Neural cell (in vitro differentiated cells): Measurements from ENCODE around the gene FOXP4. TPM values are rescaled to one million over a fixed set of nuclear protein-coding genes. Genes with fewer than 3 reads are reported as not detected.

Experiments used
- H2AFZ ChIP-seq: fragments of 200-600, 300-800 bp; sonication (generic), shearing (Covaris generic); 2 replicates; pipeline ENCODE4 v1.6.0; 2014; ENCODE audit warnings: low read depth, mild to moderate bottlenecking, antibody characterized with exemption, low read length, moderate library complexity
- H3F3A ChIP-seq: fragments of 200-600 bp; shearing (Covaris generic); 2 replicates; pipeline ENCODE4 v1.6.1; 2016; ENCODE audit warnings: mild to moderate bottlenecking, moderate library complexity, mixed read lengths, antibody characterized with exemption, low read length; ENCODE audit not compliant: insufficient read depth, poor library complexity, severe bottlenecking
- H3K27ac ChIP-seq: fragments of 200-600, 300-800 bp; sonication (generic), shearing (Covaris generic); 2 replicates; pipeline ENCODE4 v1.5.1; 2014; ENCODE audit warnings: mild to moderate bottlenecking, low read length, moderate library complexity
- H3K27me3 ChIP-seq: fragments of 300-800, 200-600 bp; sonication (generic), shearing (Covaris generic); 2 replicates; pipeline ENCODE4 v1.6.0; 2014; ENCODE audit warnings: mild to moderate bottlenecking, low read depth, low read length, moderate library complexity; ENCODE audit not compliant: insufficient read depth
- H3K36me3 ChIP-seq: fragments of 300-800, 200-600 bp; sonication (generic), shearing (Covaris generic); 2 replicates; pipeline ENCODE4 v1.5.1; 2014; ENCODE audit warnings: mild to moderate bottlenecking, antibody characterized with exemption, low read length, moderate library complexity; ENCODE audit not compliant: insufficient read depth
- H3K4me2 ChIP-seq: fragments of 300-800, 200-600 bp; sonication (generic), shearing (Covaris generic); 2 replicates; pipeline ENCODE4 v1.6.0; 2014; ENCODE audit warnings: mild to moderate bottlenecking, low read length
- H3K4me3 ChIP-seq: fragments of 300-800, 200-600 bp; sonication (generic), shearing (Covaris generic); 2 replicates; pipeline ENCODE4 v1.5.1; 2014; ENCODE audit warnings: mild to moderate bottlenecking, low read length, moderate library complexity
- H3K79me2 ChIP-seq: fragments of 200-600 bp; shearing (Covaris generic); replicated peaks from 2 replicates; pipeline ENCODE4 v1.6.0; 2014; ENCODE audit warnings: mild to moderate bottlenecking, low read length, moderate library complexity; ENCODE audit not compliant: insufficient read depth
- H3K9ac ChIP-seq: fragments of 300-800, 200-600 bp; sonication (generic), shearing (Covaris generic); 2 replicates; pipeline ENCODE4 v1.6.1; 2016; ENCODE audit warnings: mild to moderate bottlenecking, low read length, mixed read lengths
- H3K9me2 ChIP-seq: fragments of 200-600 bp; shearing (Covaris generic); 2 replicates; pipeline ENCODE4 v1.6.1; 2016; ENCODE audit warnings: mild to moderate bottlenecking, low read length, mixed read lengths; ENCODE audit not compliant: insufficient read depth
- H3K9me3 ChIP-seq: fragments of 200-600, 300-800 bp; sonication (generic), shearing (Covaris generic); 2 replicates; pipeline ENCODE4 v1.6.1; 2016; ENCODE audit warnings: mild to moderate bottlenecking, mixed run types, low read length, moderate library complexity, mixed read lengths
- H4K20me1 ChIP-seq: fragments of 200-600 bp; shearing (Covaris generic); 2 replicates; pipeline ENCODE4 v1.6.1; 2016; ENCODE audit warnings: mild to moderate bottlenecking, mixed run types; ENCODE audit not compliant: insufficient read depth
- EP300 ChIP-seq: fragments of 450-650 bp; conservative IDR thresholded peaks from 2 replicates; pipeline ENCODE4 v1.6.1; 2014; ENCODE audit warnings: antibody characterized with exemption, mild to moderate bottlenecking, moderate library complexity; ENCODE audit not compliant: poor library complexity, severe bottlenecking
- EZH2 ChIP-seq: fragments of 200-600, 300-800 bp; shearing (Covaris generic), sonication (generic); IDR thresholded peaks from 2 replicates; pipeline ENCODE4 v1.6.1; 2014; ENCODE audit warnings: antibody characterized with exemption, low read length, borderline replicate concordance, mild to moderate bottlenecking; ENCODE audit not compliant: insufficient read depth, poor library complexity, severe bottlenecking
- MXI1 ChIP-seq: fragments of 450-650 bp; conservative IDR thresholded peaks from 2 replicates; pipeline ENCODE4 v1.6.1; 2014; ENCODE audit warnings: antibody characterized with exemption, mild to moderate bottlenecking; ENCODE audit not compliant: poor library complexity, severe bottlenecking
- POLR2AphosphoS5 ChIP-seq: IDR thresholded peaks from 2 replicates; pipeline ENCODE4 v1.6.1; 2012
- RAD21 ChIP-seq: fragments of 450-650 bp; conservative IDR thresholded peaks from 2 replicates; pipeline ENCODE4 v1.6.1; 2014; ENCODE audit warnings: antibody characterized with exemption, mild to moderate bottlenecking, moderate library complexity
- SMC3 ChIP-seq: fragments of 450-650 bp; conservative IDR thresholded peaks from 2 replicates; pipeline ENCODE4 v1.6.1; 2014; ENCODE audit warnings: antibody characterized with exemption, mild to moderate bottlenecking, moderate library complexity; ENCODE audit not compliant: poor library complexity
- TAF1 ChIP-seq: IDR thresholded peaks from 2 replicates; pipeline ENCODE4 v1.6.1; 2012; ENCODE audit warnings: low read depth
- polyA plus RNA-seq: library from polyadenylated mRNA; depleted of rRNA; stranded (reverse); fragments of >200 nt; gene quantifications from 2 replicates; pipeline ENCODE4 v1.2.3, GENCODE V29; 2014
- TF ChIP-seq, protein P1 (sequence below): fragments of 450-650 bp; IDR thresholded peaks from 2 replicates; pipeline ENCODE4 v1.5.1; 2014; ENCODE audit warnings: antibody characterized with exemption, mild to moderate bottlenecking, moderate library complexity; ENCODE audit not compliant: poor library complexity, severe bottlenecking
- TF ChIP-seq, protein P2 (sequence below): IDR thresholded peaks from 2 replicates; pipeline ENCODE4 v1.6.1; 2012; ENCODE audit warnings: borderline replicate concordance

The FOXP4 gene
- polyA plus RNA-seq, 1 donor from 2014 or later, result 7.1 TPM

DNA sequence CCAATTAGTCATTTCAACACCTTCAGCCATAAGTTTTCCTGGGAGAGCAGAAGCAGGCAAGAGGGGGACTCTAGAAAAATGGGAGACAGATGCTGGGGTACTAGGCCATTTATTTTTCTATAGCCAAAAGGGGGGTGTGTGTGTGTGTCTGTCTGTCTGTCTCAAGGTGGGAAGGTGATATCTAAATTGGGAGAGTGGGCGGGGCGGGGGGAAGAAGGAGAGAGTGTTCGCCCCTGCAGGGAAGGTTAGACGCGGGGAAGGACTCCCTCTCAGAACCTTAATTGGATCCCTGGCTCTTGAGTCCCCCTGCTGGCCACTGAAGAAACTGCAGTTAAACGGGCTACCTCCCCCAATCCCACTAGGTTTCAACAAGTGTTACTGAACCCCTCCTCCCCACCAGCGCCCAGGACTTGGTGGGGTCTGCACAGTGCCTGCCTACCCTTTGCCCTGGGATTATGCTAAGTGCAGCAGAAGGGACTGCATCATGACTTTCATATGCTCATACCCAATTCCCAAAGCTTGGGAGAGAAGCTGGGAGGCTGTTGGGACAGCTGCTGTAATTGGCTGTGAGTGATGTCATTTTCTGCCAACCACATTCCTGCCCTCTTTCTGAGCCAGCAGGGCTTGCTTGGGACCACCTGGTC is 45.8 kb downstream of the FOXP4 start:
- no peak overlapping the region for H3K4me2 ChIP-seq
- no peak overlapping the region for H3K4me3 ChIP-seq
- H3K9me2 ChIP-seq, result no peaks in the 10 kb centered on the region
- H3K27ac ChIP-seq, result no peak overlapping the region
- TF ChIP-seq RAD21 (peak; percentile 93), EP300 (no peak), EZH2 (no peak), SMC3 (peak; percentile 97), TAF1 (no peak), MXI1 (peak; percentile 14), POLR2AphosphoS5 (no peak)
- TF ChIP-seq, protein P1, sequence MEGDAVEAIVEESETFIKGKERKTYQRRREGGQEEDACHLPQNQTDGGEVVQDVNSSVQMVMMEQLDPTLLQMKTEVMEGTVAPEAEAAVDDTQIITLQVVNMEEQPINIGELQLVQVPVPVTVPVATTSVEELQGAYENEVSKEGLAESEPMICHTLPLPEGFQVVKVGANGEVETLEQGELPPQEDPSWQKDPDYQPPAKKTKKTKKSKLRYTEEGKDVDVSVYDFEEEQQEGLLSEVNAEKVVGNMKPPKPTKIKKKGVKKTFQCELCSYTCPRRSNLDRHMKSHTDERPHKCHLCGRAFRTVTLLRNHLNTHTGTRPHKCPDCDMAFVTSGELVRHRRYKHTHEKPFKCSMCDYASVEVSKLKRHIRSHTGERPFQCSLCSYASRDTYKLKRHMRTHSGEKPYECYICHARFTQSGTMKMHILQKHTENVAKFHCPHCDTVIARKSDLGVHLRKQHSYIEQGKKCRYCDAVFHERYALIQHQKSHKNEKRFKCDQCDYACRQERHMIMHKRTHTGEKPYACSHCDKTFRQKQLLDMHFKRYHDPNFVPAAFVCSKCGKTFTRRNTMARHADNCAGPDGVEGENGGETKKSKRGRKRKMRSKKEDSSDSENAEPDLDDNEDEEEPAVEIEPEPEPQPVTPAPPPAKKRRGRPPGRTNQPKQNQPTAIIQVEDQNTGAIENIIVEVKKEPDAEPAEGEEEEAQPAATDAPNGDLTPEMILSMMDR, result peak; percentile 94
- TF ChIP-seq, protein P2, sequence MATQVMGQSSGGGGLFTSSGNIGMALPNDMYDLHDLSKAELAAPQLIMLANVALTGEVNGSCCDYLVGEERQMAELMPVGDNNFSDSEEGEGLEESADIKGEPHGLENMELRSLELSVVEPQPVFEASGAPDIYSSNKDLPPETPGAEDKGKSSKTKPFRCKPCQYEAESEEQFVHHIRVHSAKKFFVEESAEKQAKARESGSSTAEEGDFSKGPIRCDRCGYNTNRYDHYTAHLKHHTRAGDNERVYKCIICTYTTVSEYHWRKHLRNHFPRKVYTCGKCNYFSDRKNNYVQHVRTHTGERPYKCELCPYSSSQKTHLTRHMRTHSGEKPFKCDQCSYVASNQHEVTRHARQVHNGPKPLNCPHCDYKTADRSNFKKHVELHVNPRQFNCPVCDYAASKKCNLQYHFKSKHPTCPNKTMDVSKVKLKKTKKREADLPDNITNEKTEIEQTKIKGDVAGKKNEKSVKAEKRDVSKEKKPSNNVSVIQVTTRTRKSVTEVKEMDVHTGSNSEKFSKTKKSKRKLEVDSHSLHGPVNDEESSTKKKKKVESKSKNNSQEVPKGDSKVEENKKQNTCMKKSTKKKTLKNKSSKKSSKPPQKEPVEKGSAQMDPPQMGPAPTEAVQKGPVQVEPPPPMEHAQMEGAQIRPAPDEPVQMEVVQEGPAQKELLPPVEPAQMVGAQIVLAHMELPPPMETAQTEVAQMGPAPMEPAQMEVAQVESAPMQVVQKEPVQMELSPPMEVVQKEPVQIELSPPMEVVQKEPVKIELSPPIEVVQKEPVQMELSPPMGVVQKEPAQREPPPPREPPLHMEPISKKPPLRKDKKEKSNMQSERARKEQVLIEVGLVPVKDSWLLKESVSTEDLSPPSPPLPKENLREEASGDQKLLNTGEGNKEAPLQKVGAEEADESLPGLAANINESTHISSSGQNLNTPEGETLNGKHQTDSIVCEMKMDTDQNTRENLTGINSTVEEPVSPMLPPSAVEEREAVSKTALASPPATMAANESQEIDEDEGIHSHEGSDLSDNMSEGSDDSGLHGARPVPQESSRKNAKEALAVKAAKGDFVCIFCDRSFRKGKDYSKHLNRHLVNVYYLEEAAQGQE, result no peak
- no peak overlapping the region for H2AFZ ChIP-seq
- peaks cover 3% of the 10 kb centered on the region for H3K36me3 ChIP-seq
- H3K9me3 ChIP-seq, result no peaks in the 10 kb centered on the region
- H3K27me3 ChIP-seq, result no peaks in the 10 kb centered on the region
- H3K9ac ChIP-seq, result no peak overlapping the region
- no peaks in the 10 kb centered on the region for H4K20me1 ChIP-seq
- H3F3A ChIP-seq, result no peaks in the 10 kb centered on the region
- no peaks in the 10 kb centered on the region for H3K79me2 ChIP-seq

- Histone ChIP-seq H3K4me3 (no peak overlapping the region), H3K27me3 (no peaks in the 10 kb centered on the region), H3F3A (no peaks in the 10 kb centered on the region), H3K4me2 (no peak overlapping the region), H3K9me3 (no peaks in the 10 kb centered on the region), H3K9ac (peak overlapping the region; percentile 29), H3K9me2 (no peaks in the 10 kb centered on the region), H3K36me3 (peaks cover 3% of the 10 kb centered on the region), H2AFZ (no peak overlapping the region), H4K20me1 (no peaks in the 10 kb centered on the region), H3K27ac (no peak overlapping the region), H3K79me2 (no peaks in the 10 kb centered on the region)
- TF ChIP-seq, protein P1, result no peak
- no peak for TF ChIP-seq MXI1
These were observed 47.2 kb downstream of the FOXP4 start for GRCh38 chr6:41593406-41593805.
